HEK293T (cell line): ENCODE measurements around the gene CLDN19.

ENCODE experiments used
- NFRKB ChIP-seq: fragments of 450-650 bp; IDR thresholded peaks from 2 replicates; pipeline ENCODE4 v1.6.1; 2016; ENCODE audit warnings: mild to moderate bottlenecking, moderate library complexity
- TARDBP ChIP-seq: fragments of 450-650 bp; IDR thresholded peaks from 2 replicates; pipeline ENCODE4 v1.6.1; 2016

GRCh38 chr1:42752284-42752683, 12.2 kb upstream of the CLDN19 start:
- TF ChIP-seq TARDBP (no peak), NFRKB (no peak)
